T-helper 2 cell treated with Interferon-gamma antibody and Interleukin-4, amounts not matched to agents 100 ng/mL and 5 ng/mL, for 36 hours (primary cell): Measurements from ENCODE around the gene ACSBG1. TPM values are rescaled to one million over a fixed set of nuclear protein-coding genes. Genes with fewer than 3 reads are reported as not detected.
"Not testable (repeated sequence)": the region's sequence is repeated elsewhere in the genome, so short reads cannot be mapped to it uniquely, and the experiment has no call there.

Experiments used
- intact Hi-C: fragments of 100-400 bp; cut with micrococcal nuclease; formaldehyde crosslinking; loops from one replicate; pipeline ENCODE4 v1.15.1; 2023
- total RNA-seq: library from RNA; stranded (reverse); gene quantifications from 2 replicates; pipeline ENCODE4 v1.2.3, GENCODE V29; 2022

The ACSBG1 gene
- total RNA-seq, 1 donor from 2014 or later: not detected

DNA sequence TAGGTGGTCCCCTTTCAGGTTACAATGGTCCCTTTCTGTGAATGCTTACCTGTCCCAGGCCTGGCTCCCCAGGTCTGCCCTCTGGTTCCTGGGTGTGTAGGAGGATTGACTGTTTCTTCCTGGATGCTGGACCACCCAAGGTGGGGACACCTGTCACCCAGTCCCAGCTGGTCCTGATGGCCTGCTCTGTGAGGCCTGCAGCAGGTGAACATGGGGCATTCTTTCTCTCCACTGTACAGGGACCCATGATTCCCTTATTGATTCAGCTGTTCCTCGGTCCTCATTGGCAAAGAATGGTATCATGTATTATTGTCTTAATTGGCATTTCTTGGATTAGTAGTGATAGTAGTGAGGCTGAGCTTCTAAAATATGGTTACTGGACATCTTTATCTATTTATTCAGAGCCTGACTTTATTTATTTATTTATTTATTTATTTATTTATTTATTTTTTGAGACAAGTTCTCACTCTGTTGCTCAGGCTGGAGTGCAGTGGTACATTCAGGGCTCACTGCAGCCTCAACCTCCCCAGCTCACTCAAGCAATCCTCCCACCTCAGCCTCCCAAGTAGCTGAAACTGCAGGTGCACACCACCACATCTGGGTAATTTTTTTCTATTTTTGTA, 21.2 kb upstream of the ACSBG1 start:
- intact Hi-C loops: no loop called here

DNA sequence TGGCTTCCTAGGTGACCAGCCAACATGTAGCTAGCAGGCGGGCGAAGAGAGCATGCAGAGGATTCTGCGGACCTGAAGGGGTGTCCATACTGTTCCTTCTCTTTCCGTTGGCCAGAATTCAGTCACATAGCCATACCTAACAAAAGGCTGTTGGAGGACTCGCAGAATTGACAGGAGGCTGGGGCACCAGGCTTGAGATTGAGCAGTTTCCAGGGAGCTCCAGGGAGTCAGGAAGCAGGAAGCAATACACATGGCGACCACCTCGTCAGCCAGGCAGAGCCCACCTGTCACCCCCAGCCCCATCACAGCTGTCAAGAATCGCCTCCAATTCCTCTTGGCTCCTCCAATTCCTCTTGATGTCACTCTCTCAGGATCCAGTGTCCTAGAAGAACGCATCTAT, 16.8 kb upstream of the ACSBG1 start:
- intact Hi-C loops: no loop called here

GRCh38 chr15:78249131-78249530, 14.8 kb upstream of the ACSBG1 start:
- intact Hi-C loops: no loop called here

DNA sequence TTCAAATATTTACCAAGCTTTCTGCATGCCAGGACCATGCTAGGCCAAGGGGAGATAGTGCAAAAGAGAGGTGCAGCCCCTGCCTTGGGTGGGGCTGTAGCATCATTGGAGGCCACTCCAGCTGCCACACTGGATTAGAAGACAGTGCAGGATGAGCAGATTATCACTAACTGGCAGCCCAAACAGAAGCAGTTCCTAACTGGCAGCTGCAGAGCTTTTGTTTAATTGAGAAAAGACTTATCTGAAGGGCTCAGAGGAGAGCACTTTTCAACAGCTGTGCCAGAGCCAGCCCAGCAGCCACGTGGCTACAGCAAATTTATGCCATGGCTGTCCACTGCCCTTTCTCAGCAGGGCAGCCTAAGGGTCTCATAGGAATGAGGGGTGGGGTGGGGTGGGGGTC, 13.5 kb upstream of the ACSBG1 start:
- intact Hi-C loops: no loop called here

DNA sequence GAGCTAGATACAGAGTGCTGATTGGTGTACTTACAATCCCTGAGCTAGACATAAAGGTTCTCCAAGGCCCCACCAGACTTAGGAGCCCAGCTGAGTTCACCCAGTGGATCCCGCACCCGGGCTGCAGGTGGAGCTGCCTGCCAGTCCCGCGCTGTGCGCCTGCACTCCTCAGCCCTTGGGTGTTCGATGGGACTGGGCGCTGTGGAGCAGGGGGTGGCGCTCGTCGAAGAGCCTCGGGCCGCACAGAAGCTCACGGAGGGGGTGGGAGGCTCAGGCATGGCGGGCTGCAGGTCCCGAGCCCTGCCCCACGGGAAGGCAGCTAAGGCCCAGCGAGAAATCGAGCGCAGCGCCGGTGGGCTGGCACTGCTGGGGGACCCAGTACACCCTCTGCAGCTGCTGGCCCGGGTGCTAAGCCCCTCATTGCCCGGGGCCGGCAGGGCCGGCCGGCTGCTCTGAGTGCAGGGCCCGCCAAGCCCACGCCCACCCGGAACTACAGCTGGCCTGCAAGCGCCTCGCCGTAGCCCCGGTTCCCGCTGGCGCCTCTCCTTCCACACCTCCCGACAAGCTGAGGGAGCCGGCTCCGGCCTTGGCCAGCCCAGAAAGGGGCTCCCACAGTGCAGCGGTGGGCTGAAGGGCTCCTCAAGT, 11.7 kb upstream of the ACSBG1 start:
- intact Hi-C loops: not testable (repeated sequence)

DNA sequence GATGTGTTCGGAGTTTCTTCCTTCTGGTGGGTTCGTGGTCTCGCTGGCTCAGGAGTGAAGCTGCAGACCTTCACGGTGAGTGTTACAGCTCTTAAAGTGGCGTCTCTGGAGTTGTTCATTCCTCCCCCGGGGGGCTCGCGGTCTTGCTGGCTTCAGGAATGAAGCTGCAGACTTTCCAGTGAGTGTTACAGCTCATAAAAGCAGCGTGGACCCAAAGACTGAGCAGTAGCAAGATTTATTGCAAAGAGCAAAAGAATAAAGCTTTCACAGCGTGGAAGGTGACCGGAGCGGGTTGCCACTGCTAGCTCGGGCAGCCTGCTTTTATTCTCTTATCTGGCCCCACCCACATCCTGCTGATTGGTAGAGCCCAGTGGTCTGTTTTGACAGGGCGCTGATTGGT, 11.0 kb upstream of the ACSBG1 start:
- intact Hi-C loops: not testable (repeated sequence)

GRCh38 chr15:78244893-78245292, 10.5 kb upstream of the ACSBG1 start:
- intact Hi-C loops: loop anchor here (5.0 kb wide), 1 partner anchor 48 kb away; no protein-coding TSS in a partner anchor

DNA sequence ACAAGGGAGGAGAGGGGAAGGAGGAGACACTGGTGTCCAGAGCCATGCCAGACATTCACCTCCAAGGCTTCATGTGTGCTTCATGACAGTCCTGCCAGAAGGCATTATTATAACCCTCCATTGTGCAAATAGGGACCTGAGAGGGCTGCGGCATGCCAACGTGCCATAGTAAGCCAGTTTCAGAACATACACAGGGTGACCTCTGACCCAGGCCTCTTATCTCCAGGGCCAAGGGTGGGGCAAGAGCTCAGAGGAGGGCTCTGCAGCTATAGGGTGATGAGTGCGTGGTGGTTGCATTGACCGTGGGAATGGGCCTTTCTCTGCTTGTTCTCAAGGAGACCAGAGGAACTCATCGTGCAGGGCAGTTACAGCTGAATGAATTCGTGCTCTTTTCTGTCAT, 9.7 kb upstream of the ACSBG1 start:
- intact Hi-C loops: loop anchor here (5.0 kb wide), 1 partner anchor 47 kb away; no protein-coding TSS in a partner anchor

- intact Hi-C loops: loop anchor here (5.0 kb wide), 1 partner anchor 46 kb away; no protein-coding TSS in a partner anchor
Measured at GRCh38 chr15:78243491-78243941, 9.2 kb upstream of the ACSBG1 start.

GRCh38 chr15:78243058-78243457, 8.7 kb upstream of the ACSBG1 start:
- intact Hi-C loops: loop anchor here (5.0 kb wide), 1 partner anchor 46 kb away; no protein-coding TSS in a partner anchor

DNA sequence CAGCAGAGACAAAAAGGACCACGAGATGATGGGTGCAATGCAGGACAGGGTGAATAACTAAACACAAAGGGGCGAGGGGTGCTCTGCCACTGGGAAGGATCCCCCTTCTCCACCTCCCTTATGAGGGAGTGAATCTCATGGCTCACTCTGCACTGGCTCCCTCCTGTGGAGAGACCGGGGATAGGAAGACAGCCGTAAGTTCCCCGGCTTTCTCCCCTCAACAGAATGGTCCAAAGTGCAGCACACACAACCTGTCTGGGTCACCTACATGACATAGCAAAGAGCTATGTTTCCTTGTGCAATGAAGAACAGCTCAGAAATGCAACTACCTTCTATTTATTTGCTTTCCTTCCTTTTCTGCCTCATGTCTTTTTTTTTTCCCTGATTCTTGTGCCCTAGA, 7.8 kb upstream of the ACSBG1 start:
- intact Hi-C loops: loop anchor here (5.0 kb wide), 1 partner anchor 45 kb away; no protein-coding TSS in a partner anchor

DNA sequence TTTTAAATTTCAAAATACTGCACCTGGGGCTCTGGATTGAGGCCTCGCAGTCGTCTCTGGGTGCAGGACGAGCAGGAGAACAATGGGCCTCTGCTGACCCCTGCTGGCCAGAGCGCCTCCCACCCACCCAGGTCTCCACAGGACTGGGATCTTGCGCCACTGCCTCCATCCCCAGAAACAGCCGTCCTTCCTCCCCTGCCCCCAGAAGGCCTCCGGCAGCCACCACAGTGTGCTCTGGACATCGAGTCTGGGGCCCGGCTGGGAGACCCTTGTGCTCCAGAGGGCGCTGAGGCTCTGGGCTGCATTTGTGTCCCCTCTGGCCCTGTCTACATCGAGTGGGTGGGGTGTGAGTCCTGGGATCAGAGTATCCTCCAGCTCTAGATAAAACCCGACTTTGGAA, 6.7 kb upstream of the ACSBG1 start:
- intact Hi-C loops: loop anchor here (1.0 to 5.0 kb wide), 5 partner anchors 44 to 331 kb away; partner anchors contain the start of gene CIB2

DNA sequence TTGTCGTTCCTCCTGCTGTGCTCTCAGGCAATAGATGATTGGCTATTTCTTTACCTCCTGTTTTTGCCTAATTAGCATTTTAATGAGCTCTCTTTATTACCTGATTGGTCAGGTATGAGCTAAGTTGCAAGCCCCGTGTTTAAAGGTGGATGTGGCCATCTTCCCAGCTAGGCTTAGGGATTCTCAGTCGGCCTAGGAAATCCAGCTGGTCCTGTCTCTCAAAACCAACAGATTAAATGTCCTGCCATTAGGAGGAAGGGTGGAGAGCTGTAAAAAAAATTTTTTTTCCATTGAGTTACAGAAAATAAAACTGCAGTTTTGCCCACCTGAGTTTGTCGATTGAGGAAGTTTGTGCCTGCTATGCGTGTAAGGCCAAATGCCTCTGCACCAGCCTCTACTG, 5.4 kb upstream of the ACSBG1 start:
- intact Hi-C loops: loop anchor here (5.0 kb wide), 1 partner anchor 43 kb away; no protein-coding TSS in a partner anchor

DNA sequence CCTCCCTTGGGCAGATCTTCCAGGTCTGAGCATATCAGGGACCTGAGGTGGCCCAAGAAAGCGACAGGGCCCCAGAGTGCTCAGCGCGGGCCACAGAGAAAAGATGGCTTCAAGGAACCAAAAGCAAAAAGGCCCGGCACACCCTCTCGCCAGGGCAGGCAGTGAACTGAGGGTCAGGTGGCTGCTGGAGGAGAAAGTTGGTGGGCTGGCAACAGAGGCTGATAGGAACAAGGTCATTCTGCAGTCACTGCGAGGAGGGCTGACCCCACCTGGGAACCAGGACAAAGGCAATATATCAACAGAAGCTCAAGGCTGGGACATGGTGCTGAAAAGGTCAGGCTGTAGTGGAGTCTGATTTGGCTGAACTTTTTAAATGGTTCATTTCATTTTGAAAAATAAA, 2.8 kb upstream of the ACSBG1 start:
- intact Hi-C loops: no loop called here

GRCh38 chr15:78236491-78236890, 2.1 kb upstream of the ACSBG1 start:
- intact Hi-C loops: no loop called here

GRCh38 chr15:78233496-78233895, 869 bp downstream of the ACSBG1 start:
- intact Hi-C loops: no loop called here

GRCh38 chr15:78232951-78233350, 1.4 kb downstream of the ACSBG1 start:
- intact Hi-C loops: no loop called here

- intact Hi-C loops: no loop called here
Measured at GRCh38 chr15:78229431-78230406, 4.6 kb downstream of the ACSBG1 start.

DNA sequence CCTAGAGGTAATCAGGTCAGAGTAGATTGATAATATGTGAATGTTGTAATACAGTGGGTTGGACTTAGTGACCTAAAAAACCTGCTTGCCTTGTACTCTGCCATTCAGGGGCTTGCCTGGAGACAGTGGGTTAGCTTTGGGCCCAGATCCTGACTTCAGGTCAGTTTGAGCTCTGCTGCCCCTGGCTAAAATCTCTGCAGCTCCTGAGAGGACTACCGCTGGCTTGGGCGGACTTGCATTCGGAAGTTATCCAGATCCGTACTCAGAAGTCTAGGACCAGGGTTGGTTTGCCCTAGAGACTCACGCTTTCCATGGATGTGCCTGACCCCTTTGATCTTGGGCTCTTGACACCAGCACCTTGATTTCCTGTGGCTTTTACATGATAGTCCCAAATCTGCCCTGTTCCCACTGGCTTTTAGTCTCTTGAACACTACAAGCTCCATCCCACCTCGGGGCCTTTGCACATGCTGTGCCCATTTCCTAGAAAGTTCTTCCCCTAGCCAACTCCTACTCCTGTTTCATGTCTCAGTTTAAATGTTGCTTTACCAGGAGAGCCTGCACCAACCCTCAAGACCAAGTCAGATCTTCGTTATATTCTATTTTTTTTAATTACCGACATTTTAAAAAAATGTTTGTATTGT, 5.9 kb downstream of the ACSBG1 start:
- intact Hi-C loops: no loop called here

DNA sequence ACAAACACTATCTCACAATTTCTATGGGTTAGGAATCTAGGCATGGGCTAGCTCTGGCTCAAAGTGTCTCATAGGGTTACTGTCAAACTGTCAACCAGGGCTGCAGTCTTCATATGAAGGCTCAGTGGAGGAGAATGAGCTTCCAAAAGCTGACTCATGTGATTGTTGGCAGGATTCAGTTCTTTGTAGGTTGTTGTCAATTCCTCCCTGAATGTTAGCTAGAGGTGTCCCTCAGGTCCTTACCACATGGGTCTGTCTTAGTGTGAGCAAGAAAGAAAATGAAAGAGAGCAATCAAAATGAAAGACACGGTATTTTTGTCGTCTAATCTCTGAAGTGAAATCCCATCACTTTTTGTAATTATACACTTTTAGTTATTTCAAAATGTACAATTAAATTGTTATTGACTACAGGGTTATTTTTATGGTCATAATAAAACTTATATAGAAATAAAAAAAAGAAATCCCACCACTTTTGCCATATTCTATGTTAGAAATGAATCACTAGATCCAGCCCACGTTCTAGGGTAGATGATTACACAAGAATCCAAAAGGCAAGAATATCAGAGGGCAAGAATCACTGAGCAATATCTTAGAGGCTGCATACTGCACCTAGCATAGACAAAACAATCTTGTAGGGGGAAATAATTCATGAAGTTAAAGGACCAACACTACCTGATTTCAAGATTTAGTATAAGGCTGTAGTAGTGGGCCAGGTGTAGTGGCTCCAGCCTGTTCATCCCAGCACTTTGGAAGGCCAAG, 8.4 kb downstream of the ACSBG1 start:
- intact Hi-C loops: no loop called here
